Left forelimb (tissue), 1 donor: Measurements from ENCODE around the gene FAM107A.

Source experiments
- DNase-seq: peaks from one replicate; pipeline ENCODE4 v3.0.0-alpha.2; 2018; ENCODE audit warnings: low spot score

FAM107A gene, protein sequence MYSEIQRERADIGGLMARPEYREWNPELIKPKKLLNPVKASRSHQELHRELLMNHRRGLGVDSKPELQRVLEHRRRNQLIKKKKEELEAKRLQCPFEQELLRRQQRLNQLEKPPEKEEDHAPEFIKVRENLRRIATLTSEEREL

DNA sequence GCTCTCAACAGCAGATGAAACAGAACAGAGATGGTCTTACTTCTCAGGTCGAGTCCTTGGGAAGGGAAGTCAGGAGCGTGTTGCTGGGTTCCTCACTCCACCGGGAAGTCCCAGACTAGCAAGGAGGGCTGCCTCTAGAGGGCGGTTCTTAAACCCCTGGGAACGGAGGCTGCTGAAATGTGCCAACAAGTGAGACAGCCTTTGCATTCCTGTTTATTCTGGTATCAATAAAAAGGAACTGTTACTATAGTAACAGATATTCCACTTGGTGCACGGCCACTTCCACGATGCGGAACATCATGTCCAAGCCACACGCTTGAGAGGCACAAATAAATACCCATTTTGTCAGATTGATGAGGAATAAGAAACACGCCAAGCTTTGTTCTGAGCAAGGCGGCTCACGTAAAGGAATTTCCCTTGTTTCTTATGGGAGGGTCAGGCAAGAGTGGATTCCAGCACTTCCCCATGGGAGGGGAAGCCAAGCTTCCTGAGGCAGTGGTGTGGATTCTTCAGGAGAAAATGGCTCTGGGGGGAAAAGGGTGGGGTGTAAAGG lies at the start of gene FAM107A:
FAM107A (minus strand) TSS at position 123 of the 553 bp plus-strand sequence. CDS start 7,531 bp downstream, outside the sequence.
- no peak for DNase-seq

DNA sequence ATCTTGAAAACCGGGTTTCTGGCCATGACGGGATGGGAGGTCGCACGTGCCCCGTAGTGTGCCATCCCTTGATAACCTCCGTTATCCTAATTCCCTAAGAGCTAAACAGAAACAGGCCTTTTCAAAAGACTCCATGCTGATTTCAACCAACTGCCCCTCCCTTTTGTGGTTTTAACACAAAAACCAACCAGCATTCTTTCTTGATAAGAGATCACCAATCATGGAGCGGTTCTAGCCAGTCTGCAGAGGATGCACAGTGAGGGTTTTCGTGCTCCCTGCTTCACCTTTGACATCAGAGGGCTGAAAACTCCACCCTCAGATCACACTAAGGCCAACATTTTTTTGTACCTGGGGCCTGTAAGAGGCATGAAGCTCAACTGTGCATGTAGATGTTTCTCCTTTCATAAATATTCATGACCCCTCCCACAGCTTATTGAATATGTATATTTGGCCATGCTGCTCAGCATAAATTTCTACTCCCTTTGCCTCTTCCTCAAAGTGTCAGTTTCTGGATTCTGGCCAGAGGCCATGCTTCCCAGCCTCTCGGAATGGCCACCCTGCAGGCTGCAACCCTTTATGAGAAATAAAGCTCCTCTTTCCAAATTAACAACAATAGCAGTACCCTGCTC lies 48.1 kb upstream of the FAM107A start:
- DNase-seq: no peak

DNA sequence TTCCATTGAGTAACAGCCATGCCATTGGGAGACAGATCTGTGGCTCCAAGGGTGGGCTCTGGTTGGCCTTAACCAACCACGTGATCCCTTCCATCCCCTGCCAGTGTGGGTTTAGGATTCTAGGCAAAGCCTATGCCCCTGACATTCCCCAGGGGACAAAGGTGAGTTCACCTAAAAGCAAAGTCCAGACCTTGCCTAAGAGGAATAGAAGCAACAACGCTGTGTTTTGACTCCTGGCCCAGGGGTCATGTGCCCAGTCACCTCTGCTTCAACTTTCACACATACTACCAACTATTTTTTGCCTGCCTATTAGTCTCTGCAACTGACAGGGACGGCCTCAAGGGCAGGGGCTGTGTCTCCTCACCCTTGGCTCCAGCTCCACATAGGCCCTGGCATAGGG lies 47.4 kb upstream of the FAM107A start:
- DNase-seq: no peak

DNA sequence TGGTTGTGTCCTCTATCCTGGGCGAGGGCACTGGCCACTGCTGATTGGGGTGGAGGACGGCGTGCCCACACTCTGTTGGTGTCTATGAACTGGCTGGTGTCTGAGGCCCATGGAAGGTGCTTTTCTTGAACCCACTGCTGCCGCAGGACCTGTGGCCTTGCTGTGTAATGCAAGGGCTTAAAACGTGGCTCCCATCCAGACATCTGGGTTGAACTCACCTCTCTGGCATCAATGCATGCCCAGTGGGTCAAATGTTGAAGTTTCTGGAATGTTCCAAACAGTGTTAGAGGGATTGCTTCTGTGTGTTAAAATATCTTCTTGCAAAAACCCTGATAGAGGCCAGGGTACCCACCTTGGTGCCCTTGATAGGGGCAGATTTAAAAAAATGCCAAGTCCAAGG lies 46.8 kb upstream of the FAM107A start:
- no peak for DNase-seq

DNA sequence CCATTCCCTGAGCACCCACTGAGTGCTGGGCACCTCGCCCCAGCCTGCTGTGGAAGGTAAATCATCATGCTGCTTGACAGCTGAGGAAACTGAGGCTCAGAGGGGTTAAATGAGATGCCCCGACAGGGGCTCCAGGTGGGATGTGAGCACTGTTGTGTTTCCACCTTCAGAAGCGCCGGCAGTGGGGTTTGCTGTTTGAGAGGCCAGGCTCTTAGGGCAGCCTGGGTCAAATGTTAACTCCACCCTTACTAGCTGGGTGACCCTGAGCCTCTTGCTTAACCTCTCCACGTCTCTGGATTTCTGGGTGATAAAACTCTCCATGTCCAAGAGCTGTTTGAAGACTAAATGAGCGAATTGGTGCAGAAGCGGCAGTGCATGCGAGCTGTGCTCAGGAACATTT lies 46.3 kb upstream of the FAM107A start:
- no peak for DNase-seq

DNA sequence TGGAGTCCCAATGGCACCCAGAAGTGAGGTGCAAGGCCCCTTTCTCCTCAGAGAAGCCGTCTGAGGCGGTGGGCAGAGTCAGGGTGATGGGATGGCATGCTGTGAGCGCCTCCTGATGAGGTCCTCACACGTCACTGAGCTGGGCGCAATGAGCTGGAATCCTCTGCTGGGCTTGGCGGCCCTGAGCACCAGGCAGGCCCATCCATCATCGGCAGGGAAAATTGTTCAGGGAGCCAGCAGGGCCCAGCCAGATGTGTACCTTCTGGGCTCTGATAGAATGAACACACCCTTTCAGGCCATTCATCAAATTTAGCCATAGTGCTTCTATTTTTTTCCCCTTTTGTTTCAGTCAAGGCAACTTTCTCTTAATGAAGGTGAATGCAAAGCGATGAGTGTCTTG lies 45.7 kb upstream of the FAM107A start:
- DNase-seq: no peak

DNA sequence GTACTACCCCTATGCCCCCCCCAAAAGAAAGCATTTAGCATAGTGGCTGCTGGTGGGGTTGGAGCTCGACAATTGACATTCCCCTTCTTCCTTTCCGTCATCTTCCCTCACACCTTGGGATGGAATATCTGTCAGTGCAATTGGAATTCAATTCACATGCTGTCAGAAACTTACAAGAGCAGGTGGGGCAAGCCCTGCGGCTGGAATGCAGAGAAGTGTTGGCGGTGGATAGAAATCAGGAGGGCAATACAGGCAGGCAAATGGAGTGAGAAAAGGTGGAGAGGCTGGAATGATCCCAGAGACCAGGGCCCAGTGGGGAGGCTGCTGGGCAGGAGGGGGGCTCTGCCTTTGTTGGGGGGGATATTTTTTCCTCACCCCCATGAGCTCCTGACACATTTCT lies 45.2 kb upstream of the FAM107A start:
- no peak for DNase-seq

DNA sequence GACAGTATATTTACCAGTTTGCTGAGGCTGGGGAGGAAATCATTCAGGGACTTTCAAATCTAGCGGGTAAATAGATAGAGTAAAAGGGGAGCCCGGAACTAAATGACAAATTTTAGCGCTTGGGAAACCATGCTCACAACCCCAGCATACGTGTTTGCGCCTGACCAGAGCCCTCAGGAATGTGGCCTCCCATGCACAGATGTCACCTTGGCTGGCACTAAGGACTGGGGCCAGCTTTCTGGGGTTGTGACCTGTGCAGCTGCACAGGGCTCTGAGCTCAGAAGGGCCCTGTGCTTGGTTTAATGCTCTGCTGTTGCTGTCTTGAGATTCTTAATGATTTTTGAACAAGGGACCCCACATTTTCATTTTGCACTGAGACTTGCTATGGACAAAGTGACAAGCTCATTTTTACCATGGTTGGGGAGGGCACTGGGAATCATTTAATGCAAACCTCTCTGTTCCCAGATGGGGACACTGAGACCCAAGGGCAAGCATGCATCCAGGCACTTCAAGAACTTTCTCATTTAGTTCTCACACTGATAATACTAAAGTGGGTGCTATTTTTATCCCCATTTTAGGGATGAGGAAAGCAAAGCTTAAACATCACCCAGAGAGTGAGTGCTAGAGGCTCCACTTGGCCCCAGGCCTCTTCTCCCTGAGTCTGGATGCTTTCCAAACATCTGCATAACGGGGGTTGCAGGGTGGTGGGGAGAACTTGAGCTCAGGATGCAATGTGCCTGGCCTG lies 44.1 kb upstream of the FAM107A start:
- DNase-seq: no peak

DNA sequence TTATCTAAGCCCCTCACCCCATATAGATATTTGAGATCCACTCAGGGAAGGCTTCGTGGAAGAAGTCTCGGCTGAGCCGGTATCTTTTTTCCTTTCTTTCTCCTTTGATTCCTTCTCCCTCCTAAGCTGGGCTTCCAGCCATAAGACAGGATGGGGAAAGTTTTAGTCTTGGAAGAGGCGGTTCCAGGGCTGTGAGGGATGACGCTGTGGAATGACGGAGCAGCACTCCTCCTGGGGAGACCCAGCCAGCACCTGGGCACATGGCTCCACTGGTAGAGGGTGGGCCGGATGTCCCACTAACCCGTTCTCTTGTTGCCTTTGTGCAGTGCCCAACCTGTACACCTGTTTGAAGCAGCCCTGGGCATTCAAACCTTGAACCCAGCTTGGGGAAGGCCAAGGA lies 43.2 kb upstream of the FAM107A start:
- DNase-seq: no peak

DNA sequence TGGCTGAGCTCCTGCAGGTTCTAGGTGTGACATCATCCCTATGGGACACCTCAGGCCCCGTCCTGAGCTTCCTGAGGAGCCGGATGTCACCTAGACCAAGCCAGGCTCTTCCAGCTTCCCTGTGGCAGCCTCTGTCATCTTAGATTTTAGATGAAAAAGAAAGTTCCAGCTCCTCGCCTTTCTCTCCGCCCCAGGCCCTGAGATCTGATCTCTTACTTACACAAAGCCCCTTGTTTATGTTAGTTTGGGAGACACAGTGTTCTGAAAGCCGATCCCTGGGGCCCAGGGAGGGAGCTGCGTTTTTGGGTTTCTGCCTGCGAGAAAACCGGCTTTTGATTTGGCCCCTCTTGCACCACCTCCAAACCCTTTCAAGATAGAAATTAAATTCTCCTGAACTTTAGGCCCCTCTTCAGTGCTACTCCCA lies 40.2 kb upstream of the FAM107A start:
- DNase-seq: no peak

DNA sequence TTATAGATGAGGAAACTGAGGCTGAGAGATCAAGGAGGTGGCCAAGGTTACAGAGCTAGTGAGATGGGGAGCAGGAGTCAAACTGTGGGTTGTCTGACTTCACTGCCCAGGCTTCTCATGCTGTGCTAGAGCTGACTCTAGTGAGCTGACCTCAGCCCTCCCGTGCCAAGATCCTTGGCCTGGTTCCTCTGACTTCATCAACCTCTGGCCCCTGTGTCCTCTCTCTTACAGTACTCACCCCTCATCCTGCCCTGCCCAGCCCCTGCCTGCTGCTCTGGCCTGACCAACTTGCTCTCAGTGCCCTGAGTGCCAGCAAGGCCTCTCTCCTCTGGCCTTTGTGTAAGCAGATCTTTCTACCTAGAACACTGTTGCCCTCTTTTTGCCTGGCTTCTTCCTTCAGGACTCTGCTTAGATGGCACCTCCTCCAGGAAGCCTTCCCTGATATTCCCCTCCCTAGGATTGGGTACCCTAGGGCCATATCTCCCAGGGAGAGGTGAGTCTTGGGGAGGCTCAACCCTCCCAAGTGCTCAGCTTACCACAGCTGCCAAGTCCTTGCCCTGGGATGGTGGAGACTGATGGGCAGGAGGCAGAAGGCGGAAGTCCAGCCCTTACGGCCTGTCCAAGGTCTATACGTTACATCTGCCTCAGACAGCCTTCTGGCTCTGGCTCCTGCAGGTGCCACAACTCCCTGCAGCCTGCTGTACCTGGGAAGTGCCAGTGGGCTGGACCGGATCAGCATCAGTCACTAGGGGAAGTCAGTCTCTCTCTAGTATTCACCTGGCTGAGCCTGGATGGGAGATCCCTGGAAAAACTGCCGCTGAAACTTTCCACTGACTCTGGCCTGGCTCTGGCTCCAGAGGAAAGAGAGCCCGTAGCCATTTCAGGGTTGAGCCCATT lies 36.3 kb upstream of the FAM107A start:
- no peak for DNase-seq

DNA sequence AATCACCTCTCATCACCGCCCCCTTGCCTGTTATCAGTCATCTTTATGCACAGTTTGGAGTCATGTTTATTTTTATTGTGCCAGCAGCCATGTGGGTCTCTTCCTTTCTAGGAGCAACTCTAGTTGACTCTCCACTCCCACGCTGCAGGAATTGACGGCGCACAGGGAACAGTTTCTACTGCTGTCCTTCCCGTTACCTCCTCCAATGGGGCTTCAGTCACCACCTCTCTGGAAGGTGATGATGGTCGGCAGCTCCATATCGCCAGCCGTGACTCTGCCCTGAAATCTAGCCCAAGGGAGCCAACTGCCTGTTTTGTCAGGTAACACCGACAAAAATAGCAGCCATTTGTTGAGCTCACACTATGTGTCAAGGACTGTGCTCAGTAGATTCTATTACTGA lies 35.6 kb upstream of the FAM107A start:
- no peak for DNase-seq

DNA sequence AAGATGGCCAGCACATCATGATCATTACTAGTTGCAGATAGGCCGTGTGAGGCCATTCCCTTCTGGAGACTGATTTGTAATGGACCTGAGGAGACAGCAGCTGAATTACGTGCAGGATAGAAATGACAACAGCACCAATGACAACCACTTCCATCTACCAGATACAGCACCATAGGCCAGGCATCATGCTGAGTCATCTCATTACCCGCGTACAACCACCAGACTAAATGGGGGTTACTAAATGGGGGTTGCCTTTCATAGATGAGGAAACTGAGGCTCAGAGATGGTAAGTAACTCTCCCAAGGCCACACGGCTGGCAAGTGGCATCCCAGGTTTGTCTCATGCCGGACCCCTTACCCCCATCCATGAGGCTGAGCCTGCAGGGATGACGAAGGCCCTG lies 32.8 kb upstream of the FAM107A start:
- no peak for DNase-seq

DNA sequence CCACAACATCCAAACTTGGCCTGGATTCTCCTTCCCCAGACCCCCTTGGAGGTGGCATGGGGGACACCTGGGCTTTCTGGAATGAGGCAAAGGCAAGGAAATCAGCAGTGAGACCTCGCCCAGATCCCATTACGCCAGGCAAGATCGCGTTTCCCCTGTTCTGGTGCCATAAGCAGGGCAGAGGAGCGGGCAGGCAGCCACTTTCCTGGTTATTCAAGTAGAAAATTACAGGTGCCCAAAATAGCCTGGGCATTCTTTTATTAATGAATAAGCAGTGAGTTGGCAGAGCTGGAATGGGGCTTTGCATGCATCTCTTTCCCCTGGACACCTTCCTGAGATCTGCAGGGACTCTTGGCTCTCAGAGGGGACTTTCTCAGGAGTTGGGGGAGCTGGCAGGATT lies 31.5 kb upstream of the FAM107A start:
- no peak for DNase-seq

DNA sequence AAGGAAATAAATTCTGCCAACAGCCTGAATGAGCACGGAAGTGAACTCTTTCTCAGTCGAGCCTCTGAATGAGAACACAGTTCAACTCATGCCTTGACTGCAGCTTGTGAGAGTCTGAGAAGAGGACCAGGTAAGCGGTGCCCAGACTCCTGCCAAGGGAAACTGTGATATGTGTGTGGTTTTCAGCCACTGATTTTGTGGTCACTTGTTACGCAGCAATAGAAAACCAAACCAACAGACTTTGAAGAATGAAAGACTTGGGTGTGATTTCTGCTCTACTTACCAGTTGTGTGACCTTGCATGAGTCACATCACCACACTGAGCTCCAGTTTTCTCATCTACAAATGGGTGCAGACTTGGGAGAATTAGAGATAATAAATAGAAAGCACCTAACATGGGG lies 30.6 kb upstream of the FAM107A start:
- DNase-seq: no peak

DNA sequence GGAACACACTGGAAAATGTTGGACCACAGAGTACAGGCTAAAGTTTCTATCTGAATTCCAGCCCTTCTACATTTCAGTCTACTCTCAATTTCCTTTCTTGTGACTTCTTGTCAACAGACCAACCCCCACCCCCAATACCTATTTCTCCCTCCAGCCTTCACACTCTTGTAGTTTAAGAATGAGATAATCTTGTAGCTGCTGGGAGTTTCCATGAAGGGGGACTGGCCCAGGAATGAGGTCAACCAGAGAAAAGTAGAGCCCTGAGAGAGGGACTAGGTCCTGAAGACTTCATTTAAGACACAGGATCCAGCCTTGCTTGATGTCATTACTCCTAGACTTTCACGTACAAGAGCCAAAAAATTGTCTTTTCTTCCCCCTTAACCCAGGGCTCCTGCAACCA lies 29.5 kb upstream of the FAM107A start:
- DNase-seq: no peak

DNA sequence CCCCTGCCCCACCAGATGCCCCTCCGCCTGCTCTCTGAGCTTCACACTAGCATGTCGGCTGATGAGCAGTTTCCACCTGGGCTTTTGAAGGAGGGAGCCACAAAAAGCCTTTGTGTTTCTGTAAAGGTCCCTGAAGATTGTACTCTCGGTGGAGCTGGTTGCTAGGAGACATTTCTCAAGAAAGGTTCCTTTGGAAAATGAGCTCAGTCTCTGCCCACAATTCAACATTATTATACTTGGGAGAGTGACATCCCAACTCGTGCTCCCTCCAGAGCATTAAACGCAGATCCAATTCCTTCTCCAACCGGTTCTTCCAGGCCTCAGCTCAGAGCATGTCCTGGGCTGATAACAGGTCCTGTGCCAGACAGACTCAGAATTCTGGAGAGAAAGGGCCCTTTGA lies 26.8 kb upstream of the FAM107A start:
- DNase-seq: no peak

DNA sequence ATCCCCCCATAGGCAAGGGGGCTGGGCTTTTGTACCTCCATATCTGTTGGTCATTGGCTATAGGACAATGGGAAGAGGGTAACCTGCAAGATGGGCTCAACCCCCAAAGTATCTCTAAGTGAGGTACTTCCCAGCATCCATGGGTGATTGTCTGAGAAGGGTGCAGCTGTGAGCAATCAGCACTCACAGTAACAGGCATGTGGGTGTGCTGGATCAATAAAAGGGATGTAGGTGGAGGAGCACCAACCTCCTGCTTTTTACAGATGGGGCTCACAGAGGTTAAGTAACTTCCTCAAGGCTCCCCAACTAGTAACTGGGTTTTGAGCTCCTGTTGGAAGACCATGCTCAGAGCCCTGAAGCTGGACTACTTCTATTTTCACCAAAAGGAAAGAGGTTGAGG lies 26.4 kb upstream of the FAM107A start:
- no peak for DNase-seq

DNA sequence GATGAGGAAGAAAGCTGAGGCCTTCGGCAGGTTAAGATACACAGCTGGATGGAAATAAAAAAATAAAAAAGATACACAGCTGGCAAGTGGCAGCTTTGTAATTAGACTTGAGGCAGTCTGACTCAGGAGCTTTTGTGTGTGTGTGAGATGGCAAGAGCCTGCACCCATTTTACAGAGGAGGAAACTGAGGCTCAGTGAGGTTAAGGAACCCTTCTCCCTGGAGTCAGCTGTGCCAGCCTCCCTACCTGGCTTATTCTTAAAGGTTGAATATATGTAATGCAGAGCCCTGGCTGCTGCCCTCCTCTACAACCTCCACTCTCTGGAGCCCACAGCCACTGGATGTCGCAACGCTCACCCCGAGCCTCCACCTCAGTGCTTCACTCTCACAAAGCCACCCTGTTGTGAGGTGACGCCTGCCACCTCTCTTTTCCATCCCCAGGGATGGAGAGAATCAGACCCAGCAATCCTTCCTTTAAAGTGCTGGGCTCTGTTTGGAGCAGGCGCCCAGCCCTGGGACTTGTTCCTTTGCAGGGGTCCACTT lies 20.6 kb upstream of the FAM107A start:
- DNase-seq: no peak

DNA sequence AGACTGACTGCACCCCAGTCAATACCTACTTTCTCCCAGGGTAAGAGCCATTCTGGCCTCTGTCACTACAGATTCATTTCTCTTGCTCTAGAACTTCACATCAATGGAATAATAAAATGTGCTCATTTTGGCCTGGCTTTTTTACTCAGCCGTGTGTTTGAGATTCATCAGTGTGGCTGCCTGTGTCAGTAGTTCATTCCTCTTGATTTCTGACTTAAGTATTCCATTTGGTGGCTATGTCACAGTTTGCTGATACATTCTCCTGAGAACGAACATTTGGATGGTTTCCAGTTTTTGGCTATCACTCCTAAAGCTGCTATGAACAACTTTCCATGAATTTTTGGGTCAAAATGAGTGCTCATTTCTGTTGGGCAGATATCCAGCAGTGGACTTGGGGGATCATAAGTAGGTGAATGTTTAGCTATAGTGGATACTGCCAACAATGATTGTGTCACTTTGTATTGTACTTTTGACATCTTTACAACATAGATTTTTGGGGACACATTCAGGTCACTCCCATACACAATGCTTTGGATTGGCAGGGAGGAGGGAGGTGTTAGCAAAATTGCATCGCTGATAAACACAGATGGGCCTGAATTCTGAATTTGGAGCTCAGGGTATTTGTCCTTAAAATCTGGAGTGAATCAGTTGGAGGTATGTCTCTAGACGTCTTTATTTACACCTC lies 19.8 kb upstream of the FAM107A start:
- DNase-seq: no peak

DNA sequence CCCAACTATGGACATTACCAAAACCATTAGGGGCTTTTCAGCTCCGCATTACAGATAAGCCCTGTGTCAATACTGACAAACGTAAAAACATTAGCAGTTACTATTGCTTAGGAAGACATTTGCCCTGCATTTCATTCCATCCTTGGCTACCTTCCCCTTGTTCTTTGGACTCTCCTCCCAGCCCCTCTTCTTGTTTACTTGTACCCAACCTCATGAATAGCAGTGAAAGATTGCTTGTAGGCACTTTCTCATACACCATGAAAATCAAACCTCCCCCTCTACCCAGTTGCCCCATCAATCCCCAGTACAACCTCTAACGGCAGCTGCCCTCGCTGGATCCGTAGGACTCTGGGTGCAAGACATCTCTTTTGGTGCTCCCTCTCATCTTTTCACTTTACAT lies 16.9 kb upstream of the FAM107A start:
- DNase-seq: no peak
